GM10847 (cell line): ENCODE data around the gene CACNG3.

Experiments used
- POLR2A ChIP-seq: IDR thresholded peaks from 2 replicates; pipeline ENCODE4 v1.6.1; 2011; ENCODE audit not compliant: insufficient read length; ENCODE audit errors: extremely low read depth

CACNG3 gene

GRCh38 chr16:24302636-24303035, 46.5 kb downstream of the CACNG3 start:
- TF ChIP-seq POLR2A: no peak

- no peak for TF ChIP-seq POLR2A
These were observed 52.1 kb downstream of the CACNG3 start for GRCh38 chr16:24308200-24308599.

DNA sequence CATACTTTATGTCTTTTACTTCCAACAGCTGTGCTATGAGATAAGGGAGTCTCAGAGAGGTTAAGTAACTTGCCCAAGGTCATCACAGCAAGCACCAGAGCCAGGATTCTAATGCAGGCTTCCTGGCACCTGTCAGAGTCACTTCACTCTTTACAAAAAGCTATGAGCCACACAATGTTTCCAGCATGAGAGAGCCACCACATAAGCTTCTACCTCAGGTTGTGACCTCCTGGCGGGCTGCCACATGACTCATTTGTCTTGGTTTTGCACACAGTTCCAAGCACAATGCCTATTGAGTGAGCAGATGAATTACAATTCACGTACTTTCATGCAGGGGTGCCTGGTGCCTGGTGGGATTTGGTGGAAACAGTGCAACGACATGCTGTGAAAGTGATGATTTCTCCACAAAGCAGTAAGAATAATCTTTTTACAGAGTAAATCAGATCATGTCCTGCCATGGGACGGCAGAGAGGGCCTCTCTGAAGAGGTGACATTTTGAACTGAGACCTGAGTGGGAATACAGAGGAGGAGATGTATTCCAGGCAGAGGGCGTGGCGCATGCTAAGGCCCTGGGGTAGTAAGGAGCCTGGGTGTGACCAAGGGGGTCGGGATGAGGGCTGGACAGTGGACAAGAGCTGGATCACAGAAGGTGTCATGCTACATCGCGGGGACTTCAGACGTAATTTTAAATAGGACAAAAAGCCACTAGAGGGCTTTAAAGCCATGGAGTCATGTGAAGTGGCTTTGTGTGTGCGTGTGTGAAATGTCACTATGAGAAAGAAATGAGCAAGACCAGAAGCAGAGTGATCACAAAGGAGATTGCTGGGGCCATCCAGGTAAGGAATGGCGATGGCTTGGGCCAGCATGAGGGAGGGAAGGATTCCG, 53.4 kb downstream of the CACNG3 start:
- TF ChIP-seq POLR2A: no peak

DNA sequence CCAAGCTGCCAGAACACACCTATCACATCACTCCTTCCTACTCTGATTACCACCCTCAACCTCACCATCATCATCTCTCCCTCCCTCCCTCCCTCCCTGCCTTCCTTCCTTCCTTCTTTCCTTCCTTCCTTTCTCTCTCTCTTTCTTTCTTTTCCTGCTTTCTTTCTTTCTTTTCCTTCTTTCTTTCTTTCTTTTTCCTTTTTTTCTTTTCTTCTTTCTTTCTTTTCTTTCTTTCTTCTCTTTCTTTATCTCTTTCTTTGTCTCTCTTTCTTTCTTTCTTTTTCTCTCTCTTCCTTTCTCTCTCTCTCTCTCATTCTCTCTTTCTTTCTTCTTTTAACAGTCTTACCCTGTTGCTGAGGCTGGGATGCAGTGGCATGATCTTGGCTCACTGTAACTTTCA, 59.2 kb downstream of the CACNG3 start:
- no peak for TF ChIP-seq POLR2A

- no peak for TF ChIP-seq POLR2A
These were observed 62.5 kb downstream of the CACNG3 start for GRCh38 chr16:24318680-24319079.

- TF ChIP-seq POLR2A: no peak
These were observed 63.1 kb downstream of the CACNG3 start for GRCh38 chr16:24319126-24319814.

DNA sequence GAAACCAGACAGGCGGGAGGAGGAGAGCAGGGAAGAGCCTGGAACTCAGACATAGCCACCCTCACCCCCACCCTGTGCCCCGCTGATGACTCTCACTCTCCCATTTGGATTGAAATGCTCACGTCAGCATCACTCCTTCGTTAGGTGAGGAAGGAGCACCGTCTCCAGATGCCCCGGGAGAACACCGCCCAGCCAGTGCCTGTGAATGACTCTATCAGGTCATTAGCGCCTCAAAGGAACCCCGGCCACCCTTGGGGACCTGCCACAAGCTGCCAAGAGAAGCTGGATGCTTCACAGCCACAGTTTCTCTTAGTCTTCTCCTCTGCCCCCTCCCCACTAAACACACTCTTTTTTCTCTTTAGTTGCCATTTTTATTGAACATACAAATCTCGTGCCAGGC, 66.0 kb downstream of the CACNG3 start:
- no peak for TF ChIP-seq POLR2A

- TF ChIP-seq POLR2A: no peak
These were observed 68.3 kb downstream of the CACNG3 start for GRCh38 chr16:24324421-24324820.

DNA sequence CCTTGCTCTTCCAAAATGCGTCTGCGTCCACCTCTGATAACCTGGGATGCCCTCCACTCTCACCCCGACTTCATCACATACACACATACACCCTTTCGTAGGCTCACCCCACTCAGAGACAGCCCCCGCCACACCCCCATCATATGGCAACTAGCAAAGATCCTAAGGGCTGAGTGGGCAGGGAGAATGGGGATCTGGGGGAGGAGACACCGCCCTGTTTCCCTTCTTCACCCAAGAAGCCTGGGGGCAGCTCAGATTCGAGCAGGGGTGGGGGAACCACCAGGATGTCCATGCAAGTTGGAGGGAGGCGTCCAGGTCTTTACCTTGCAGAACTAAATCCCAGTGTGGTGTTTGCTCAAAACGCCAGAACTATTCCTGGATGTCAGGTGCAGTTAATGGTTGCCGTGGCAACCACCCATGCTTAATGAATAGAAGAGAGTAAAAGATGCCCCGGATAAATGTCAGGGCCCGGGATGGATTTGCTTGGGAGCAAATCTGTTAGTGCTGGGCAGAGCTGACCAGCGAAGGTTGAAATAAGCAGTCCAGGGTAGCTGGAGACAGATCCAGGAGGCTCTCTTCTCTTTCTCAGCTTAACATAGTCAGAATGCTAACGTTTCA, 72.8 kb downstream of the CACNG3 start:
- TF ChIP-seq POLR2A: no peak

- no peak for TF ChIP-seq POLR2A
These were observed 76.0 kb downstream of the CACNG3 start for GRCh38 chr16:24332178-24332577.

DNA sequence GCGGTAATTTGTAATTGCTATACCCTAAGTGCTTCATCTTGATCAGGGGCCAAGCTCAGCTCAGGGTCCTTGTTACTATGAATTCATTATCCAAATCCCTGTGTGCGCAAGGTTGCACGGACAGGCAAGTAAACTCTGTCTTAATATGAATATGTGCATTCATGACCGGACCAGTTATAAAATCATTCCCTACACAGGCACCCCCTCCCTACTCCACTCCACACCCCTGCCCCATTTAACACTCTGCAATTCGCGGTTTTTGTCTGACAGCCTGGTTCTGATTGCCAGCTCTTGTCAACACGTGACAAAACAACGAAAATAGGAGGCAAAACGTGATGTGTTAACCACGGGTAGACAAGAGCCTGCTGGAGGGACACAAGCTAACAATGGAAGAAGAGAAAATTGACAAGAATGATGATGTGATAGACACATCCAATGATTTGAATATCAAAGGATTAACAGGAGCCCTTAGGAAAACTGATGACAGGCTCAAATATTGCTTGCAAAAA, 76.5 kb downstream of the CACNG3 start:
- no peak for TF ChIP-seq POLR2A

DNA sequence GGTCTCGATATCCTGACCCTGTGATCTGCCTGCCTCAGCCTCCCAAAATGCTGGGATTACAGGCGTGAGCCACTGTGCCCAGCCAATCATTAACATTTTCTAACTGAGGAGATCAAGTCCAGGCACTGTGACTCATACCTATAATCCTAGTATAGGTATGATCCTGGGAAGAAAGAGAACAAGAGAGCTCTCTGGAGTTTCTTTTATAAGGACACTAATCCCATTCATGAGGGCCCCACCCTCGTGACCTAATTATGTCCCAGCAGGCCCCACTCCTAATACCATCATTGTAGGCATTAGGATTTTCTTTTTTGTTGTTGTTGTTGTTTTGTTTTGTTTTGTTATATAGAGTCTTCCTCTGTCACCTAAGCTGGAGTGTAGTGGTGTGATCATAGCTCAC, 80.4 kb downstream of the CACNG3 start:
- no peak for TF ChIP-seq POLR2A

DNA sequence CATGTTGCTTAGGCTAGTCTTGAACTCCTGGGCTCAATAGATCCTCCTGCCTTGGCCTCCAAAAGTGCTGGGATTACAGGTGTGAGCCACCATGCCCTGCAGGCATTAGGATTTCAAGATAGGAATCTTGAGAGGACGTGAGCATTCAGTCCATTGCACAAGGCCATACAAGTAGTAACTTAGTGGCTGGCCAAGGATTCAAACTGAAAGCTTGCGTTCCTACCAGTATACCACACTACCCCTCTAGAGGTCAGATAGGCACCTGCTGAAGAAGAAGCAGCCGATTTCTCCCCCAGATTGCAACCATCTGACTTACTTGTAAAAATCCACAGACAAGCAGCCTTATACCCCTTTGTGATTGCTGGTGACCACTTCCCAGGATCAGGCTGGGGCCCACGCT, 80.9 kb downstream of the CACNG3 start:
- TF ChIP-seq POLR2A: no peak

GRCh38 chr16:24344784-24345183, 88.6 kb downstream of the CACNG3 start:
- no peak for TF ChIP-seq POLR2A

DNA sequence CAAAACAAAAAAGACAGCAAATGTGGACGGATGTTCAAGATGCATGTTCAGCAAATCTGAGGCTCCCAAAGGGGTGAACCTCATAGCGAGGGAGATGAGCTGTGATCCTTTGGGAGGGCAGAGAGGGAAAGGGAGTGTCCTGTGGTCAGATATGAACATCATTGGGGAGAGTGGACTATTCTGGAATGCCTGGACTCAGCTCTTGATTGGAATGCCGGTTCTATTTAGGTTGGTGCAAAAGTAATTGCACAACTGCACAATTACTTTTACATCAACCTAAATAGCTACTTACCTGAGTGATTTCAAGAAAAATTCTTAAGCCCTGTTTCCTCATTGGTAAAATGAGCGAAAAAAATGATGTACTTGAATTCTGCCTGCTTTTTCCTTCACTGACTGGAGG, 89.6 kb downstream of the CACNG3 start:
- no peak for TF ChIP-seq POLR2A

GRCh38 chr16:24346734-24347133, 90.6 kb downstream of the CACNG3 start:
- no peak for TF ChIP-seq POLR2A
